ENCODE measurements around the gene FHOD3.

Gene FHOD3

DNA sequence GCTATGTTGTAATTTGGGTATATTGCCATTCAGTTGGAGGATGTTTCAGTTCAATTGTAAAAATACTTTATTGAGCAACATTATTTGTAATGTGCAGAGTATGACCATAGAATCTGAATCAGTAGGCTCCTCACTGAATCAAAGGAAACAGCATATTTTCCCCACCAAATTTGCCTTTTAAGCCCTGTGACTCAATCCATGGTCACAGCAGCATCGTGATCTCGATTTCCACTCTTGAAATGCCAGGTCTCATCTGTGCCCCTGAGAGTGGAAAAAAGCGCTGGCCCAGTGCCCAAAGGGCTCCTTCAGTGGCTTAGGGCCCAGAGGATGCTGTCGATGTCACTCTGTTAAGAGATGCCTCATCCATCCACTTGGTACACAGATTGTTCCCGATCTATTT, 57.5 kb downstream of the FHOD3 start:
- TF ChIP-seq FOXM1 (IDR thresholded peaks at IDR 0.05; ENCODE audit: borderline replicate concordance, low read depth), result no peak
- no peak for TF ChIP-seq ZBTB7A (IDR thresholded peaks at IDR 0.05; ENCODE audit: low read depth)
- no peak for TF ChIP-seq RAD21 (IDR thresholded peaks at IDR 0.05; ENCODE audit: low read depth)
- TF ChIP-seq, protein P1, sequence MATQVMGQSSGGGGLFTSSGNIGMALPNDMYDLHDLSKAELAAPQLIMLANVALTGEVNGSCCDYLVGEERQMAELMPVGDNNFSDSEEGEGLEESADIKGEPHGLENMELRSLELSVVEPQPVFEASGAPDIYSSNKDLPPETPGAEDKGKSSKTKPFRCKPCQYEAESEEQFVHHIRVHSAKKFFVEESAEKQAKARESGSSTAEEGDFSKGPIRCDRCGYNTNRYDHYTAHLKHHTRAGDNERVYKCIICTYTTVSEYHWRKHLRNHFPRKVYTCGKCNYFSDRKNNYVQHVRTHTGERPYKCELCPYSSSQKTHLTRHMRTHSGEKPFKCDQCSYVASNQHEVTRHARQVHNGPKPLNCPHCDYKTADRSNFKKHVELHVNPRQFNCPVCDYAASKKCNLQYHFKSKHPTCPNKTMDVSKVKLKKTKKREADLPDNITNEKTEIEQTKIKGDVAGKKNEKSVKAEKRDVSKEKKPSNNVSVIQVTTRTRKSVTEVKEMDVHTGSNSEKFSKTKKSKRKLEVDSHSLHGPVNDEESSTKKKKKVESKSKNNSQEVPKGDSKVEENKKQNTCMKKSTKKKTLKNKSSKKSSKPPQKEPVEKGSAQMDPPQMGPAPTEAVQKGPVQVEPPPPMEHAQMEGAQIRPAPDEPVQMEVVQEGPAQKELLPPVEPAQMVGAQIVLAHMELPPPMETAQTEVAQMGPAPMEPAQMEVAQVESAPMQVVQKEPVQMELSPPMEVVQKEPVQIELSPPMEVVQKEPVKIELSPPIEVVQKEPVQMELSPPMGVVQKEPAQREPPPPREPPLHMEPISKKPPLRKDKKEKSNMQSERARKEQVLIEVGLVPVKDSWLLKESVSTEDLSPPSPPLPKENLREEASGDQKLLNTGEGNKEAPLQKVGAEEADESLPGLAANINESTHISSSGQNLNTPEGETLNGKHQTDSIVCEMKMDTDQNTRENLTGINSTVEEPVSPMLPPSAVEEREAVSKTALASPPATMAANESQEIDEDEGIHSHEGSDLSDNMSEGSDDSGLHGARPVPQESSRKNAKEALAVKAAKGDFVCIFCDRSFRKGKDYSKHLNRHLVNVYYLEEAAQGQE (IDR thresholded peaks at IDR 0.05; ENCODE audit: low read depth), result no peak
- TF ChIP-seq EGR1 (IDR thresholded peaks at IDR 0.05), result no peak
- no peak for TF ChIP-seq EP300 (IDR thresholded peaks at IDR 0.05; ENCODE audit: borderline replicate concordance)
- TF ChIP-seq, protein P2, sequence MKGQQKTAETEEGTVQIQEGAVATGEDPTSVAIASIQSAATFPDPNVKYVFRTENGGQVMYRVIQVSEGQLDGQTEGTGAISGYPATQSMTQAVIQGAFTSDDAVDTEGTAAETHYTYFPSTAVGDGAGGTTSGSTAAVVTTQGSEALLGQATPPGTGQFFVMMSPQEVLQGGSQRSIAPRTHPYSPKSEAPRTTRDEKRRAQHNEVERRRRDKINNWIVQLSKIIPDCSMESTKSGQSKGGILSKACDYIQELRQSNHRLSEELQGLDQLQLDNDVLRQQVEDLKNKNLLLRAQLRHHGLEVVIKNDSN (IDR thresholded peaks at IDR 0.05), result no peak
- no peak for TF ChIP-seq TEAD4 (IDR thresholded peaks at IDR 0.05)
- TF ChIP-seq TCF12 (IDR thresholded peaks at IDR 0.05; ENCODE audit: low read depth), result no peak
- TF ChIP-seq, protein P3, sequence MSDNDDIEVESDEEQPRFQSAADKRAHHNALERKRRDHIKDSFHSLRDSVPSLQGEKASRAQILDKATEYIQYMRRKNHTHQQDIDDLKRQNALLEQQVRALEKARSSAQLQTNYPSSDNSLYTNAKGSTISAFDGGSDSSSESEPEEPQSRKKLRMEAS (IDR thresholded peaks at IDR 0.05), result no peak
- TF ChIP-seq CEBPB (IDR thresholded peaks at IDR 0.05), result no peak
- TF ChIP-seq YY1 (IDR thresholded peaks at IDR 0.05; ENCODE audit: low read depth), result no peak

DNA sequence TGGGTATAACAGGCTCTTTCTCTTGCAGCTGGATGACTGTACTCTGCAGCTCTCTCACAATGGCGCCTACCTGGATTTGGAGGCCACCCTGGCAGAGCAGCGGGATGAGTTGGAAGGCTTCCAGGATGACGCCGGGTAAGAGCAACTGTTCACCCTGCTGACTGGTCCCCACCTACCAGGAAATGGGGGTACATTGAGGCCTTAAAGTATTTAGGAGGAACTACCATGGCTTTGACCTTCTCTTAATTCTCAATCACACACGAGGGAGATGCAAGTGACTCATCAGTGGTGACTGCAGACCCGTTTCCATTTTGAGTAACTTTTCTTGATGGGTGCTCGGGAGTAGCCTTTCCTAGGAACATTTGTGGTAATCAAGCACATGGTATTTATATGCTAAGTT, 58.0 kb downstream of the FHOD3 start:
- TF ChIP-seq FOXM1 (IDR thresholded peaks at IDR 0.05; ENCODE audit: borderline replicate concordance, low read depth) (no peak), TCF12 (IDR thresholded peaks at IDR 0.05; ENCODE audit: low read depth) (no peak), NFIC (IDR thresholded peaks at IDR 0.05) (no peak), ZBTB7A (IDR thresholded peaks at IDR 0.05; ENCODE audit: low read depth) (no peak), YY1 (IDR thresholded peaks at IDR 0.05; ENCODE audit: low read depth) (no peak), CREB1 (IDR thresholded peaks at IDR 0.05; ENCODE audit: low read depth) (no peak), TEAD4 (IDR thresholded peaks at IDR 0.05) (no peak), EGR1 (IDR thresholded peaks at IDR 0.05) (no peak), TAF1 (IDR thresholded peaks at IDR 0.05; ENCODE audit: low read depth) (no peak)
- TF ChIP-seq, protein P2 (IDR thresholded peaks at IDR 0.05), result no peak
- TF ChIP-seq, protein P1 (IDR thresholded peaks at IDR 0.05; ENCODE audit: low read depth), result no peak
- TF ChIP-seq, protein P3 (IDR thresholded peaks at IDR 0.05), result no peak

DNA sequence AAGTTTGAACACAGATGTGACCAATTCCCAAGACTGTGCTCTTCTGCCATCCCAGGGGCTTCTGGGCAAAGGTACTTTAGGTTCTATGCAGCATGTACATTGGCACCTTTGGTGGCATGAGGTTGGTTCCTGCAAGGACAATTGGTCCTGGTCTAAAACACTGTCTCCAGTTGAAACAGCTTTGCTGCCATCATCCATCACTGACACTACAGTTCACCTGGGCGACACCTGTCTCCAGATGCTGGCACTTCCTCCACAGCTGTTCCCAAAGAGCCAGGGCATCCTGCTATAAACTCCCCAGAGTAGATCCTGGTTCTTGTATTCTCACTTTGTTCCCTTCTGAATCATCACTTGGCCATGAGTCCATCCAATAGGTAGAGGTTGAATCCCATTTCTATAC, 60.6 kb downstream of the FHOD3 start:
- TF ChIP-seq, protein P2 (IDR thresholded peaks at IDR 0.05), result no peak
- no peak for TF ChIP-seq EP300 (IDR thresholded peaks at IDR 0.05; ENCODE audit: borderline replicate concordance)
- no peak for TF ChIP-seq EGR1 (IDR thresholded peaks at IDR 0.05)
- TF ChIP-seq TEAD4 (IDR thresholded peaks at IDR 0.05), result no peak
- no peak for TF ChIP-seq YY1 (IDR thresholded peaks at IDR 0.05; ENCODE audit: low read depth)
- TF ChIP-seq TCF12 (IDR thresholded peaks at IDR 0.05; ENCODE audit: low read depth), result no peak

DNA sequence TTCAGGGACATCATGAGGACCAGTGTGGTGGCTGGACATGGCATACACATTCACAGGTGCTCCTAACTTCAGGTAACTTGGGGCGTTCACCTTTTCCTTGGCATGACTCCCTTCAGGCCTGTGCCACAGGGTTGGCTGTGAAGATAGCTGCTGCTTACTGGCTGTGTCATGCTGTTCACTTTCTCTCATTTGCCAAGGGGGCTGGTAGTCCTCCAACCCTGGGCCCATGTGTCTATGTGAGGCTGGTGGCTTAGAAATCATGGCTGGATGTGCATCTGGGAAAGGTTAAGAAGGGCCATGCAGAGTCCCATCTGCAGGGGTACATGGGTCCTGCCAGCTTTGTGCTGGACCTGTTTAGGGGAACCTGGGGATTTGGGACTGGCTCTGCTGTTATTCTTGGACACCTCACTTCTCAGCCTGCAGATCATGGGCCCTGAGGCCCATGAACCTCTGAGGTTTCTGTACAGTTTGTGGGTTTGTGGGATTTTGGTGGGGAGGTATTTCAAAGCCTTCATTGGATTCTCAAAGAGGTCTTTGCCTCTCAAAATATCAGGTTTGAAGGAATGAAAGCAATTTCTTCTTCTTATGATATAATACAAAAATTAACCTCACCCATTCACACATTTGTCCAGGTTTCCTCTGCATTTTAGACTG, 62.9 kb downstream of the FHOD3 start:
- no peak for TF ChIP-seq TEAD4 (IDR thresholded peaks at IDR 0.05)

DNA sequence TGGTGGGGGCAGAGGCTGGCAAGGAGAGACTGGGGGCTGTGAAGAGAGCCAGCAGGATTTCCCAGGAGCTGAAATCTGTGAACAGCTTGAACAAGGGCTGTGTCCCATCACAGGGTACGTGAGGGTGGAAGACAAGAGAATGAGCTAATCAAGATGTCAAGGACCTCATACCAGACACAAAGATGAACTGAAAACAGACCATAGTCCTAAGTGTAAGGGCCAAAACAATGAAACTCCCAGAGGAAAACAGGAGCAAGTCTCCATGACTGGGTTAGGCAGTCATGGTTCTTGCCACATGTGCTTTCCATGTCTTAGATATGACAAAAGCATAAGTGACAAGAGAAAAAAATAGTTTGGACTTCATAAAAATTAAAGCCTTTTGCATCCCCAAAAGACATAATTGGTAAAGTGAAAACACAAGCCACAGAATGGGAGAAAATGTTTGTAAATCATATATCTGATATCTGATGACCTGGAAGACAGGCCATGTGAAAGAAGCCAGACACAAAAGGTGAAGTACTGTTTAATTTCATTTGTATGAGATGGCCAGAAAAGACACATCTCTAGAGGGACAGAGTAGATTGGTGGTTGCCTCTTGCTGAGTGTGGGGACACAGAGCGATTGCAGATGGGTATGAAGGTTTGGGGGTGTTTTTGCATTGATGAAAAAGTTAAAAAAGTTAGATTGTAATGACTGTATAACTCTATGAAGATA, 67.6 kb downstream of the FHOD3 start:
- TF ChIP-seq RAD21 (IDR thresholded peaks at IDR 0.05; ENCODE audit: low read depth) (no peak), NFIC (IDR thresholded peaks at IDR 0.05) (no peak), EGR1 (IDR thresholded peaks at IDR 0.05) (no peak), TCF12 (IDR thresholded peaks at IDR 0.05; ENCODE audit: low read depth) (no peak), TEAD4 (IDR thresholded peaks at IDR 0.05) (no peak), YY1 (IDR thresholded peaks at IDR 0.05; ENCODE audit: low read depth) (no peak)
- TF ChIP-seq, protein P1 (IDR thresholded peaks at IDR 0.05; ENCODE audit: low read depth), result no peak
- TF ChIP-seq, protein P2 (IDR thresholded peaks at IDR 0.05), result no peak
- TF ChIP-seq, protein P3 (IDR thresholded peaks at IDR 0.05), result no peak

All from Ishikawa (cell line).